Measurements from ENCODE around the gene LDLRAD2.
"Not testable (repeated sequence)": the region's sequence is repeated elsewhere in the genome, so short reads cannot be mapped to it uniquely, and the experiment has no call there.

LDLRAD2 gene, protein sequence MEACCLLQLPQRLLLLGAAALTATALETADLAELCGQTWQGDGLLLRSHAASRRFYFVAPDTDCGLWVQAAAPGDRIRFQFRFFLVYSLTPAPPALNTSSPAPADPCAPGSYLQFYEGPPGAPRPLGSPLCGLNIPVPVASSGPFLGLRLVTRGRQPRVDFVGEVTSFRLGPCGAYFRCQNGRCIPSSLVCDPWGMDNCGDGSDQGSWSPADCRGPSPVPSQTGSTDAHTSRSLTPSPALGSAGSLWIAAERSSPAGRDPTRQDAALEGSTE

DNA sequence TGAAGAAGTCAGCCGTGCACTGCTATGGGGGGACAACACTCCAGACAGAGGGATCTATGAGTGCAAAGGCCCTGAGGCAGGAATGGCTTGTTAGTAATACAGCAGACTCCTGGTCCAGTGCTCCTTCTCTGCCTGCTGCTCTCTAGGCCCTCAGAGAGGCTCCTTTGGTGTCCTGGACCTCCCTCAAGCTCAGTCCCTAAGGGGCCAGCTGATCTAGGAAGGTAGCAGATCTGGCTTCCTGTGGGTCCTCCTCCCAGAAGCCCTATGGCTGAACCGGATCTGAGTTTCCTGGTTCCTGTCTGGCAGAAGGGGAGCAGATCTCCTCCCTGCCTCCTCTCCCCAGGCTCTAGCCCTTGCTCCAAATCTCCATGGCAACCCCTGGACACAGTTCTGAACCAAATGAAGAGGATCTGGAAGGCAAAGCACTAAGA is at the start of gene LDLRAD2:
TSS of gene LDLRAD2 (plus strand) at position 391 of the 431 bp plus-strand sequence. CDS start 187 bp downstream, outside the sequence.
- DNase-seq: no peak

DNA sequence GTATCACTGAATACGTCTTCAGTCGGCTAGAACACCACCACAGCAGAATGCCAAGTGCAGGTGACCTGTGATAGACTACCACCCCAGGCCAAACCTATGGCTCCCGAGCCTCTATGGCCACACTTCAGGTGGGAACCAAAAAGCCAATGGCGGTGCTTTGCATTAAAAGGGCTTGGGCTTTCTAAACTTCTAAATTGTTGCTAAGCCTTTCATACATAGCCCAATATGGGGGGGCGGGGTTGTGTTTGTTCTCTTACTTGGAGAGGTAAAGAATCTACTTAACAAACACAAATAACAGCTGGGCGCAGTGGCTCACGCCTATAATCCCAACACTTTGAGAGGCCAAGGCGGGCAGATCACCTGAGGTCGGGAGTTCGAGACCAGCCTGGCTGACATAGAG is 48.8 kb upstream of the LDLRAD2 start:
- DNase-seq: no peak

DNA sequence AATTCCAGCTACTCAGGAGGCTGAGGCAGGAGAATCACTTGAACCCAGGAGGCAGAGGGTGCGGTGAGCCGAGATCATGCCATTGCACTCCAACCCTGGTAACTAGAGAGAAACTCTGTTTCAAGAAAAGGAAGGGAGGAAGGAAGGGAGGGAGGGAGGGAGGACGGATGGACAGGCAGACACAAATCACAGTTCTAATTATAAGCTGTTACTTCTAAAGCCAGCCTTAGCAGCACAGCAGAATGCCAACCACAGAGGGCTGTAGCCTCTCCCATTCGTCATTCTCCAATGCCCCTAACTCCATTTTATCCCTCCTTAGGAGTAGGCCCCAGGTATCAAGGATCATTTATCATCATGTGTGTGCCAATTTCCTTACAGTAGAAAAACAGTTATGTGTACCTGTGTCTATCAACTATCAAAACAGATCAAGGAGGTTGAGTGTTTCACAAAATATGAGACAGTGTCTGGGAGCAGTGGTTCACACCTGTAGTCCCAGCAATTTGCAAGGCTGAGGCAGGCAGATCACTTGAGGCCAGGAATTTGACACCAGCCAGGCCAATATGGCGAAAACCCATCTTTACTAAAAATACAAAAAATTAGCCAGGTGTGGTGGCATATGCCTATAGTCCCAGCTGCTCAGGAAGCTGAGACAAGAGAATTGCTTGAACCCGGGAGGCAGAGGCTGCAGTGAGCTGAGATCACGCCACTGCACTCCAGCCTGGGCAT is 48.2 kb upstream of the LDLRAD2 start:
- DNase-seq: no peak

DNA sequence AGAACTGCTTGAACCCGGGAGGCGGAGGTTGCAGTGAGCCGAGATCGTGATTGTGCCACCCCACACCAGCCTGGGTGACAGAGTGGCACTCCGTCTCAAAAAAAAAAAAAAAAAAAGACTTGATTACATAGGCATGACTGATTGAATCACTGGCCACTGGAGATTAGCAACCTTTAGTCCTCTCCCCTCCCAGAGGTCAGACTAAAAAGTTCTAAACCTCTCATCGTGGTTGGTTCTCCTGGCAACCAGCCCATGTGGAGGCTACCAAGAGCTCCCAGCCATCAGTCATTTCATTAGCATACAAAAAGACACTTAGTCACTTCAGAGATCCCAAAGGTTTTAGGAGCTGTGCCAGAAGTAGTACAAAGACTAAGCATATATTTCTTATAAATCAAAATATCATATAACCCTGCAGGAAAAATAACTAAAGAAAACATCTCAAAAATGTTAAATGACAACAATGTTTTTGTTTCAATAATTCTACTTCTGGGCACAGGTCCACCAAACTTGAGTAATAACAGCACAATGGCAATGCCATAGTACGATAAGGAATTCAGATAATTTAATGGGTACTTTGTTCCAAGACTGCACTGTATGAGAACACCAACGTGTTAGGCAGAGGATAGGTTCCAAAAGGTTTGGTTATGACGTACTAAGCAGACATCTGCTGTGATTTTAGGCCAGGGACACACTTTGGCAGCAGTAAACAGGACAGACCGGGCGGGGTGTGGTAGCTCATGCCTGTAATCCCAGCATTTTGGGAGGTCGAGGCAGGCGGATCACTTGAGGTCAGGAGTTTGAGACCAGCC is 47.2 kb upstream of the LDLRAD2 start:
- DNase-seq: no peak

DNA sequence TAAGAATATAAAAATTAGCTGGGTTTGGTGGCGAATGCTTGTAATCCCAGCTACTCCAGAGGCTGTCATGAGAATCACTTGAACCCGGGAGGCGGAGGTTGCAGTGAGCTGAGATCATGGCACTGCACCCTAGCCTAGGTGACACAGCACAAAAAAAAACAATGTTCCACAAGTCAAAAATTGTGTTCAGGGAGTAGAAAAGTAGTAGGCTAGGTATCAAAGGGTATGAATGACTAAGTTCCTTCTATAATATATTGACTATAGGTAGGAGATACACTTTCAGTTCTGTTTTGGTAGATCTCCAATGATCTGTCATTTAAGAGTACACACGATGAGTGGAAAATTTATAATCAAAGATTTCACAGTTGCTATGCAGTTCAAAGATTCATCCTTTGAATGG is 45.9 kb upstream of the LDLRAD2 start:
- DNase-seq: no peak

DNA sequence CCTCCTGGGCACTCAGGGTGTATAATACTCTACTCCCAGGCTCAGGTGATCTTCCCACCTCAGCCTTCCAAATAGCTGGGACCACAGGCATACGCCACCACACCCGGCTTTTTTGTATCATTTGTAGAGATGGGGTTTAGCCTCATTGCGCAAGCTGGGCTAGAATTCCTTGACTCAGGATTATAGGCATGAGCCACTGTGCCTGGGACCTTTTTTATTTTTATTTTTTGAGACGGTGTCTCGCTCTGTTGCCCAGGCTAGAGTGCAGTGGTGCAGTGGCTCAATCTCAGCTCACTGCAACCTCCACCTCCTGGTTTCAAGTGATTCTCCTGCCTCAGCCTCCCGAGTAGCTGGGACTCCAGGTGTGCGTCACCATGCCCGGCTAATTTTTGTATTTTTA is 45.0 kb upstream of the LDLRAD2 start:
- not testable (repeated sequence) for DNase-seq

DNA sequence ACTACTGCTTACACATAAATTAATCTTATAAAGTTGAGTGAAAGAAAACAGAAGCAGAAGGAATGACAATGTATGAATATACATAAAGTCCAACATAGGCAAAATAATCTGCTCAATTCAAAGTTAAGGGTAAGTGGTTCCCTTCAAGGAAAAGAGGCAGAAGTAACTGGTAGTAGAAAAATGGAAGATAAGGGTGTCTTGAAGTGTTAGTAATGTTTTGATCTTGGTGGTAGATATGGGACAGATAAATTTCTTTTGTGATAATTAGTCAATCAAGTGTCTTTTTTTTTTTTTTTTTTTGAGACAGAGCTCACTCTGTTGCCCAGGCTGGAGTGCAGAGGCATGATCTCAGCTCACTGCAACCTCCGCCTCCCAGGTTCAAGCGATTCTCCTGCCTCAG is 41.9 kb upstream of the LDLRAD2 start:
- no peak for DNase-seq

DNA sequence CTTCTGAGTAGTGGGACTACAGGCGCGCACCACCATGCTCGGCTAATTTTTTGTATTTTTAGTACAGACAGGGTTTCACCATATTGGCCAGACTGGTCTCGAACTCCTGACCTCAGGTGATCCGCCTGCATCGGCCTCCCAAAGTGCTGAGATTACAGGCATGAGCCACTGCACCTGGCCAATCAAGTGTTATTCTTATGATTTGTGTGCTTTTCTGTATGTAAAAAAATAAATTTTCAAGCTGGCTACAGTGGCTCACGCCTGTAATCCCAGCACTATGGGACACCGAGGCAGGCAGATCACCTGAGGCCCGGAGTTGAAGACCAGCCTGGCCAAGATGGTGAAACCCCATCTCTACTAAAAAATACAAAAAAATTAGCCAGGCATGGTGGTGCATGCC is 41.5 kb upstream of the LDLRAD2 start:
- DNase-seq: not testable (repeated sequence)

DNA sequence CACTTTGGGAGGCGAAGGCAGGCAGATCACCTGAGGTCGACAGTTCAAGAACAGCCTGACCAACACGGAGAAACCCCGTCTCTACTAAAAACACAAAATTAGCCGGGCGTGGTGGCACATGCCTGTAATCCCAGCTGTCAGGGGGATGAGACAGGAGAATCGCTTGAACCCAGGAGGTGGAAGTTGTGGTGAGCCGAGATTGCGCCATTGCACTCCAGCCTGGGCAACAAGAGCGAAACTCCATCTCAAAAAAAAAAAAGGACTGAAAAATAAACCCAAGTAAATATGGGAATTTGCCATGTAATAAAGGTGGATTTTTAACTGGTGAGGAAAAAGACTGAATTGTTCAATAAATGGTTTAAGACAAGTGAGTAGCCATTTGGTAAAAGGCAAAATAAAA is 40.4 kb upstream of the LDLRAD2 start:
- DNase-seq: not testable (repeated sequence)

DNA sequence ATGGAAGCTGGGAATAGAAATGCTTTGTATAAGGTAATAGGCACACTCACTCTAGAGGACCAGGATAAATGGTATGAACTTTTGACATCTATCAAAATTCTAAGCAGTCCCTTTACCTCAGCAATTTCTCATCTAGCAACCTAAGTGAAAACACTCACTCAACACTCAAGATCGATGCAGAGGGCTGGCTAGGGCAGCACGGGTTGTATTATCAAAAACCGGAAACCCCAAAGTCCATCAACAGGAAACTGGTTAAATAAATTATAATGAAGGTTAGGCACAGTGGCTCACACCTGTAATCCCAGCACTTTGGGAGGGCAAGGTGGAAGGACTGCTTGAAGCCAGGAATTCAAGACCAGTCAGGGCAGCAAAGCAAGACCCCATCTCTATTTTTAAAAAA is 38.5 kb upstream of the LDLRAD2 start:
- no peak for DNase-seq

DNA sequence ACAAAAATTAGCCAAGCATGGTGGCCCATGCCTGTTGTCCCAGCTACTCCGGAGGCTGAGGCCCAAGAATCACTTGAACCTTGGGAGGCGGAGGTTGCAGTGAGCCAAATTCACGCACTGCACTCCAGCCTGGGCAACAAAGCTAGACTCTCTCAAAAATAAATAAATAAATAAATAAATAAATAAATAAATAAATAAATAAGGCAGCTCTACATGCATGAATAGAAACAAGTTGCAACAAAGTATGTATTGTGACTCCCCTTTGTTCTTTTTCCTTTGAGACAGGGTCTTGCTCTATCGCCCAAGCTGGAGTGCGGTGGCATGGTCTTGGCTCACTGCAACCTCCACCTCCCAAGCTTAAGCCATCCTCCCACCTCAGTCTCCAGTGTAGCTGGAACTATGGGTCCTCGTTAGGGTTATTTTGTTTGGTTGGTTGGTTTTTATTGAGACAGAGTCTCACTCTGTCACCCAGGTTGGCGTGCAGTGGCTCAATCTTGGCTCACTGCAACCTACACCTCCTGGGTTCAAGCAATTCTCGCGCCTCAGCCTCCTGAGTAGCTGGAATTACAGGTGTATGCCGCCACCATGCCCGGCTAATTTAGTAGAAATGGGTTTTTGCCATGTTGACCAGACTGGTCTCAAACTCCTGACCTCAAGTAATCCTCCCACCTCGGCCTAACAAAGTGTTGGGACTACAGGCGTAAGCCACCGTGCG is 37.1 kb upstream of the LDLRAD2 start:
- DNase-seq: no peak

DNA sequence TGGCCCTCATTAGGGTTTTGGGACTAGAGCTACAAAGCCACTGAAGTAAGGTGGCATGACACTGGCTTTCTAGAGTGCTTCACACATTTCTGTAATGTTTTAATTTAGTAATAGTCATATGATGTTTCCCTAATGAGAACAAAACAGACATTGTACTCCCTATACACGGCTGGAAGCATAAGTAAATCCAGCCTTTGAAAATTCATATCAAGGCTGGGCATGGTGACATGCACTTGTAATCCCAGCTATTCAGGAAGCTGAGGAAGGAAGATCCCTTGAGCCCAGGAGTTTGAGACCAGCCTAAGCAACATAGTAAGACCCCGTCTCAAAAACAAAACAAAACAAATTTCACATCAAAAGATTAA is 36.5 kb upstream of the LDLRAD2 start:
- DNase-seq: no peak

DNA sequence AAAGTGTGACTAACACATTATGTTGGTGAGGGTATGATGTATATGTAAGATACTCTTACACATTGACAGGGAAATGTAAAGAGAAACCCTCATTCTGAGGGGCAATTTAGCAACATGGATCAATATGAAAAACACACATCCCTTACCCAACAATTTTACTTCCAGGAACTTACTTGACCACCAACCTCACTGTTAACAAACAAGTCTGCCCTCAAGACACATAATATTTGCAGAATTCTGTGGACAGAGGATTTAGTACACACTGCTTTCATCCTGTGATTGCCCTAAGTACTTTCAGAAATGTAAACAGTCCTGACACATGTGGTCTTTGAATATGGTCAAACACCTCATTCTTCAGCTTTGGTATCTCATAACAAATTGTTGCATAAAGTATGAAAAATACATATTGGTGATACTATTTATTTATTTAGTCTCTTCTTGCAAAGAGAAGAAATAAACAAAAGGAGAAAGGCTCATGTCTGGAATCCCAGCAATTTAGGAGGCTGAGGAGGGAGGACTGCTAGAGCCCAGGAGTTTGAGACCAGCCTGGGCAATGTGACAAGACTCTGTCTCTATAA is 36.0 kb upstream of the LDLRAD2 start:
- no peak for DNase-seq

DNA sequence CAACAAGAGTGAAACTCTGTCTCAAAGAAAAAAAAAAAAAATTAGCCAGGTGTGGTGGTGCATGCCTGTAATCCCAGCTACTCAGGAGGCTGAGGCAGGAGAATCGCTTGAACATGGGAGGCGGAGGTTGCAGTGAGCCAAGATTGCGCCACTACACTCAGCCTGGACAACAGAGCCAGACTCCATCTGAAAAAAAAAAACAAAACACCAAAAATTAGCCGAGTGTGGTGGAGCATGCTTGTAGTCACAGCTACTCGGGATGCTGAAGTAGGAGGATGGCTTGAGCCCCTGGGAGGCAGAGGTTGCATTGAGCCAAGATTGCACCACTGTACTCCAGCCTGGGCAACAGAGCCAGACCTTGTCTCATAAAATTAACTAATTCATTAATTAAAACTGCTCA is 35.1 kb upstream of the LDLRAD2 start:
- DNase-seq: not testable (repeated sequence)

DNA sequence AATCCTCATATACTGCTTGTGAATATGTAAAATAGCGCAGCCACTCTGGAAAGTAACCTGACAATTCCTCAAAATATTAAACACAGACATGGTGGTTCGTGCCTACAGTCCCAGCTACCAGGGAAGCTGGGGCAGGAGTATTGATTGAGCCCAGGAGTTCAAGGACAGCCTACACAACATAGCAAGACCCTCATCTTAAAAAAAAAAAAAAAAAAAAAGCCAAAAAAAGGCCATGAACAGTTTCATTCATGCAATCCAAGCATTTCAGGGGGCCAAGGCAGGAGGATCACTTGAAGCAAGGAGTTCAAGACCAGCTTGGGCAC is 33.7 kb upstream of the LDLRAD2 start:
- no peak for DNase-seq

DNA sequence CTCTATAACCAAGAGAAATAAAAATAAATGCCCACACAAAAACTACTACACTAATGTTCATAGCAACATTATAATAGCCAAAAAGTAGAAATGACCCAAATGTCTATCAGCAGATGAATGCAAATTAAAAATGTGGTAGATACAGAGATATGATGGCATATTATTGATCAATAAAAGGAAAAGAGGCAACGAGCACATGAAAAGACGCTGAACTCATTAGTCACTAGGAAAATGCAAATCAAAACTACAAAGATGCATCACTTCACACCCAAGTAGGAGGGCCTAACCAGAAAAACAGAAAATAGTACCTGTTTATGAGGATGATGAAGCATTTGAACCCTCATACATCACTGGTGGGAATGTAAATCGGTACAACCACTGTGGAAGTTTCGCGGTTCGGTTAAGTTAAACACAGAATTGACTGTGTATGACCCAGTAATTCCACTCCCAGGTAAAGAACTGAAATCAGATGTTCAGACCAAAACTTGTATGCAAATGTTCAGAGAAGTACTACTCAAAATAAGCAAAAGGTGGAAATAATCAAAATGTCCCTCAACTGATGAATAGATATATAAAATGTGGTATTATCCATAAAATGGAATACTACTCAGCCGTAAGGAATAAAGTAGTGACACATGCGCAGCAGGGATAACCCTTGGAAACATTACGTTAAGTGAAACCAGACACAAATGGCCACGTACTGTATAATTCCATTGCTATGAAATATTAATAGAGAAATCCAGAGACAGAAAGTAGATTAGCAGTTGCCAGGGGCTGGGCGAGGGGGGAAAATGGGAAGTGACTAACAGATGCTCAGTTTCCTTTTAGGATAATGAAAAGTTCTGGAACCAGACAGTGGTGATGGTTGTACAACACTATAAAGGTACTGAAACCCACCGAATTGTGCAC is 32.2 kb upstream of the LDLRAD2 start:
- DNase-seq: peak; percentile 23

DNA sequence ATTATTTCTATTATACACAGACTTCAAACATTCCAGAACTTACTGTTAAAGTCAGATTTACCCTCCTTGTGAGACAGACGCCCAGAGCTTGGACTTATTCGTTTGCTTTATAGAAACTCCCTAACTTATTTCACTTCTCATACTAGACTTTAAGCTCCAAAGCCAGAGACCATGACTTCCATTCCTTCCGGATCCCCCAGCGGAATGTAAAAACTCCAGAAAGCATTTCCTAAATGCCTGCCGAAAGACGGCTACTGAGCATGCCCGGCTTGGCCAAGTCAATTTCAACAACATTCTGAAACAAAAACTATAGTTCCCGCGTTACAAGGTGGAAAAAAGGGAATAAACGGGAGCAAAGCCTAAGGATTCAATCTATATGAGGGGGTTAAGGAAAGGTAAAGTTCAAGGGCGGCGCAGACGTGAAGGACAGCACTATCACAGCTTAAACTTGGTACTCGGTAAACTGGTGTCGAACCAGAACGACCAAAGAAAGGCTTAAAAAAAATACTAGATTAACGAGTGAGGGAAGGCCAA is 30.2 kb upstream of the LDLRAD2 start:
- no peak for DNase-seq

DNA sequence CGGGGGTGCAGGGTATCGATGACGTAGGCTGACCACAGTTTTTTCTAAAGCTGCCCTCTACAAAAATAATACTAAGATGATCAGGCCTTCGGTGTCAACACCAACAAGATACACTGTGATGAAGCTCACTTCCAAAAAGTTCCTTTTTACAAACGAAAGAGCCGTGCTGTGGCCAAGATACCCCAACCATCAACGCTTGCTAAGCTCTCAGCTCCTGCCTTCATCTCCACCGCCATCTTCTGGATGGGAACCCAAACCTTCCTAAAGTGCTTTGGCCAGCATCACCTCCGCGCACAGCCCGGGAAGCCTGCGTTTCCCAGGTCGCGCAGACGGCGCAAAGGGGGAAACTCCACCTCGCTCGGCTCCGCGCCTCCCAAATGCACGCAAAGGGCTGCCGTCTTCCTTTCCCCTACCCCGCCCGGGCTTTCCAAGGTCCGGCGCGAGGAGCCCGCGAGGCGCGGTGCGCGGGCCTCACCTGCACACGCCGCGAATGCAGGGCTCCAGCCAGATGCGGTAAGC is 29.7 kb upstream of the LDLRAD2 start:
- peak; percentile 23 for DNase-seq

DNA sequence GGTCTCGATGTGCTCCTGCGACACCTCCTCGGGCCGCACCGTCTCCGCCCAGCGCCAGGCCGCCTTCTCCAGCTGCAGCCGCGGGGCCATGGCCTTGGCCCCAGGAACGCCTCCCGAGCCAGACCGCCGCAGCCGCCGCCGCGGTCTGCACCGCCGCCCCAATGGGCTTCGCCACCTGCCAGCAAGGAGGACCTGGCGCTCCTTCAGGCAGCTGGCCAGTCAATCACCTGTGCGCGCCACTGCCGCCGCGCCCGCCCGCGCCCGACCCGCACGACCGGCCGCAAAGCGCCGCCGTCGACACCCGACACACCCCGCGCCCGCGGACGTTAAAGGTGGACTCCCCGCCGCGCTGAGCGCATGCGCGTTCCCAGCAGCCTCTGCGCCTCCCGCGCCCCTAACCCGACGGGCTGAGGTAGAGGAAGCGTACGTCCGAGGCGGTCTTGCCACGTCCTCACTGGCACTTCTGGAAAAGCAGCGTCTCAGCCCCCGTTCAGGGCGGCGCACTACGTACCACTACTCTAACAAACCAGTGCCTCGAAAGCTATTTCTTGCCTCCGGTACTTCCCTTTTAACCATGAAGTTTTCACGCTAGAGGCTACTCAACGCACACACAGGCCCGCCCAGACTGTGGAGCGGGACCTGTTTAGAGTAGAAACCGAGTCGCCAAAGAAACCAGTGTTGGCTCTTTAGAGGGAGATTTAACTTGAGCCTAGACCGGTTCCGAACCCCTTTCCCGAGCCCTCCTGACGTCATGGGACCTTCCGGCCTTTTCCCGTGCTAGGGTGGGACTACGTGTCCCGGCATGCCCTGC is 29.0 kb upstream of the LDLRAD2 start, which contains the start of gene USP48:
TSS of gene USP48 (minus strand) at position 282 of the 811 bp plus-strand sequence. CDS start at position 90, 192 bp downstream.
- DNase-seq: peak; percentile 90
